Adrenal gland (tissue), 12 donors: ENCODE results near the gene MYH10. TPM values are rescaled to one million over a fixed set of nuclear protein-coding genes. Genes with fewer than 3 reads are reported as not detected.

Experiments used
- DNase-seq, 7 donors: peaks; one replicate each; pipeline ENCODE4 v3.0.0-alpha.2; 2019 to 2020
- H3K27ac ChIP-seq, 5 donors: fragments of 200-600 bp; sonication (generic) in 4 of 5; 1 replicate in 3 of 5; 2 replicates in 2 of 5; pipeline versions ENCODE4 v1.5.1 to v1.8.0; 2016 to 2020; ENCODE audit warnings: mild to moderate bottlenecking in 1 of 5
- H3K27me3 ChIP-seq: fragments of 200-600 bp; 2 replicates; pipeline ENCODE4 v1.8.0; 2021
- H3K36me3 ChIP-seq, 2 donors: fragments of 200-600 bp; replicated peaks in 1 of 2; 1 replicate in 1 of 2; 2 replicates in 1 of 2; pipeline versions ENCODE4 v1.5.1 to v1.8.0; 2018 to 2022
- H3K4me1 ChIP-seq, 2 donors: fragments of 200-600 bp; replicated peaks in 1 of 2; 1 replicate in 1 of 2; 2 replicates in 1 of 2; pipeline versions ENCODE4 v1.5.1 to v1.8.0; 2018 to 2021
- H3K4me3 ChIP-seq, 4 donors: fragments of 200-600 bp; sonication (generic) in 3 of 4; one replicate each; pipeline ENCODE4 v1.5.1; 2016 to 2018
- H3K9me3 ChIP-seq, 3 donors: fragments of 200-600 bp; sonication (generic) in 1 of 3; replicated peaks in 1 of 3; 1 replicate in 2 of 3; 2 replicates in 1 of 3; pipeline versions ENCODE4 v1.5.1 to v1.8.0; 2016 to 2021
- CTCF ChIP-seq, 6 experiments: fragments of 450-650 bp in 4 of 6; fragments of 200-600 bp in 2 of 6; sonication (generic) in 1 of 6; IDR thresholded peaks; 1 replicate in 5 of 6; 2 replicates in 1 of 6; pipeline versions ENCODE4 v1.5.1 to v1.8.0; 2016 to 2021; ENCODE audit warnings: antibody characterized with exemption in 6 of 6, mild to moderate bottlenecking in 2 of 6, moderate library complexity in 1 of 6
- POLR2A ChIP-seq, 2 donors: fragments of 450-650 bp; IDR thresholded peaks; one replicate each; pipeline ENCODE4 v1.6.1; 2017; ENCODE audit warnings: antibody characterized with exemption in 2 of 2, mild to moderate bottlenecking in 2 of 2, moderate library complexity in 1 of 2
- WGBS, 4 donors: extraction: QIAGEN DNeasy Blood & Tissue Kit in 2 of 4; methylation state at CpG; one replicate each; pipeline versions ENCODE4 v1.1.5 to v1.1.7; 2013 to 2017; 5-methylcytosine and 5-hydroxymethylcytosine counted together
- intact Hi-C, 2 donors: fragments of 100-400 bp; cut with DNase I; formaldehyde crosslinking; loops; one replicate each; pipeline versions ENCODE4 v1.14.1 to v1.15.0; 2022 to 2023
- polyA plus RNA-seq, 3 donors: library from polyadenylated mRNA; stranded (reverse); fragments of 200-250 nt in 2 of 3; fragments of 350-450 nt in 1 of 3; fragmentation: Illumina TruSeq in 1 of 3; extraction: RNeasy Lipid Tissue Mini Kit (QIAGEN cat#74804) in 1 of 3; gene quantifications; one replicate each; pipeline ENCODE4 v1.2.3, GENCODE V29; 2013 to 2014
- total RNA-seq, 9 donors: library from RNA; depleted of rRNA in 4 of 9; stranded (reverse); fragments of >200 nt in 4 of 9; fragments of 120-200 nt in 1 of 9; fragmentation: NEBNext Ultra II Directional in 1 of 9; extraction: Animal tissue kit (Norgen Biotek cat#: 25700) in 1 of 9; gene quantifications; one replicate each; pipeline versions ENCODE4 v1.1.0 to v1.2.4, GENCODE V29; 2013 to 2023
- donor health status: healthy with polysubstance abuse.
- donor health status: Bipolar disorder and iron deficiency.
- donor health status: DM: yes; HTN: yes; CAD: no.
- donor health status: DM: no; HTN: no; CAD: no.
- donor health status: DM: no; HTN: no; CAD: no.
- donor health status: DM: yes; HTN: yes; CAD: no.

MYH10 gene
- total and polyA plus RNA-seq, 12 donors = 9.8 to 101 (median 41.0) TPM

- DNase-seq = no peak
- Histone ChIP-seq H3K4me3 (no peak overlapping the region), H3K27ac (no peak overlapping the region), H3K4me1 (peaks cover 6% of the 10 kb centered on the region in 2 donors), H3K27me3 (no peaks in the 10 kb centered on the region), H3K36me3 (peaks cover 0 to 91% of the 10 kb centered on the region in 2 donors), H3K9me3 (no peaks in the 10 kb centered on the region)
- intact Hi-C loops = no loop called here
- TF ChIP-seq POLR2A (IDR thresholded peaks at IDR 0.05) (no peak), CTCF (IDR thresholded peaks at IDR 0.05) (no peak)
- 75 to 78% (median 76%) methylated on average over 3 of the region's 3 CpGs for WGBS, 4 donors
Observed at GRCh38 chr17:8453326-8453725, 177.2 kb downstream of the MYH10 start.

DNA sequence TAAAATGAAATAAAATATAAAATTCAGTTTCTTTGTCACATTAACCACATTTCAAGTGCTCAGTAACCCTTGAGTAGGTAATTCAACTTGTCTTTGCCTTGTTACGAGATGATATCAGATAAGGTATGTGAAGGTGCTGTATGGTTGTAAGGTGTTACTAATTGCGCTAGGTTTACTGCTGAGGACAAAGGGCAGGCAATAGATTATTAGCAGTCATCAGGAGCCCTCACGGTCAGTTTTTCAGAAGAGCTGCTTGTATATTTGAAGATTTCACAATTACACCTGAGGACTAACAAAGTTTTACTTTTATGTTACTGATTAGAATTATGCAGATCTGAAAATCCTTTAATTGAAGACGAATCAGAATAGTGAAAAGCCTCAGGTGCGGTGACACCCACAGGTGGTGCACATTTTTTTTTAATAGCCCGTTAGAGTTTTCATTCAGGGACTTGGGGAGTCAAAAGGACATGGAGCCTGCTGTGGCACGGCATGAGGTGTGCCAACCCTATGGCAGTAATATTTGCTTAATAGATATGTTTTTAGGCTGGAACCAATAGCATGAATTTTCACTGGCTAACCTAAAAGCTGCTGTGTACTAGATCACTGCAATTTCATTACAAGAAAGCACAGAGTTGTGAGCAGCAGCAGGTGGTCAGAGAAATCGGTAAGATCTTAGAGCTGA is 178.5 kb downstream of the MYH10 start:
- H3K4me1 ChIP-seq = peaks cover 0 to 5% of the 10 kb centered on the region in 2 donors
- H3K4me3 ChIP-seq = no peak overlapping the region
- H3K27ac ChIP-seq = no peak overlapping the region
- H3K9me3 ChIP-seq = no peaks in the 10 kb centered on the region
- no peaks in the 10 kb centered on the region for H3K27me3 ChIP-seq
- intact Hi-C loops = no loop called here
- no peak for DNase-seq
- 89 to 94% (median 92%) methylated on average over 8 of the region's 8 CpGs for WGBS, 4 donors
- peaks cover 0 to 91% of the 10 kb centered on the region in 2 donors for H3K36me3 ChIP-seq
- TF ChIP-seq CTCF (IDR thresholded peaks at IDR 0.05) (no peak), POLR2A (IDR thresholded peaks at IDR 0.05) (no peak)

- TF ChIP-seq CTCF (IDR thresholded peaks at IDR 0.05) = no peak
- no peak for TF ChIP-seq POLR2A (IDR thresholded peaks at IDR 0.05)
- Histone ChIP-seq H3K27ac (no peak overlapping the region), H3K4me1 (peaks cover 0 to 11% of the 10 kb centered on the region in 2 donors), H3K4me3 (no peak overlapping the region), H3K36me3 (peaks cover 0 to 85% of the 10 kb centered on the region in 2 donors), H3K9me3 (no peaks in the 10 kb centered on the region), H3K27me3 (no peaks in the 10 kb centered on the region)
- intact Hi-C loops = no loop called here
- DNase-seq = no peak
- 58 to 67% (median 64%) methylated on average over 3 of the region's 3 CpGs for WGBS, 4 donors
Observed at GRCh38 chr17:8448310-8448709, 182.2 kb downstream of the MYH10 start.

- Histone ChIP-seq H3K4me3 (no peak overlapping the region), H3K27me3 (no peaks in the 10 kb centered on the region), H3K9me3 (no peaks in the 10 kb centered on the region), H3K27ac (no peak overlapping the region), H3K36me3 (peaks cover 0 to 80% of the 10 kb centered on the region in 2 donors), H3K4me1 (peaks cover 0 to 14% of the 10 kb centered on the region in 2 donors)
- no peak for TF ChIP-seq CTCF (IDR thresholded peaks at IDR 0.05)
- no peak for TF ChIP-seq POLR2A (IDR thresholded peaks at IDR 0.05)
- DNase-seq = no peak
- intact Hi-C loops = no loop called here
- WGBS, 4 donors = 85 to 89% (median 86%) methylated on average over 4 of the region's 4 CpGs
Observed at GRCh38 chr17:8447799-8448198, 182.7 kb downstream of the MYH10 start.
